H1 (cell line): Measurements from ENCODE around the gene HTATSF1. TPM values are rescaled to one million over a fixed set of nuclear protein-coding genes. Genes with fewer than 3 reads are reported as not detected.

Source experiments
- BACH1 ChIP-seq: IDR thresholded peaks from 2 replicates; pipeline ENCODE4 v1.6.1; 2012; ENCODE audit warnings: low read length, improper control_type of control experiment
- CBX5 ChIP-seq: fragments of 300-800, 300-1000 bp; sonication (generic); IDR thresholded peaks from 2 replicates; pipeline ENCODE4 v1.7.1; 2016; ENCODE audit warnings: antibody characterized with exemption, low read length, low read depth
- CEBPB ChIP-seq: IDR thresholded peaks from 2 replicates; pipeline ENCODE4 v1.6.1; 2012; ENCODE audit warnings: low read depth, low read length
- CHD2 ChIP-seq: IDR thresholded peaks from 2 replicates; pipeline ENCODE4 v1.6.1; 2012; ENCODE audit warnings: low read length, improper control_type of control experiment
- CREB1 ChIP-seq: IDR thresholded peaks from 2 replicates; pipeline ENCODE4 v1.6.1; 2012; ENCODE audit warnings: inconsistent platforms
- EP300 ChIP-seq, 2 experiments: IDR thresholded peaks; 1 replicate in 1 of 2; 2 replicates in 1 of 2; pipeline ENCODE4 v1.6.1; 2011 to 2012; ENCODE audit warnings: low read depth in 2 of 2, low read length in 2 of 2, mild to moderate bottlenecking in 2 of 2, borderline replicate concordance in 1 of 2, inconsistent platforms in 1 of 2, moderate library complexity in 1 of 2
- HDAC6 ChIP-seq: IDR thresholded peaks from one replicate; pipeline ENCODE4 v1.7.1; 2012; ENCODE audit warnings: low read depth, mild to moderate bottlenecking, inconsistent platforms, low read length, moderate library complexity
- KDM1A ChIP-seq: fragments of 200-600, 300-600 bp; sonication (generic); IDR thresholded peaks from 2 replicates; pipeline ENCODE4 v1.7.1; 2016; ENCODE audit warnings: mild to moderate bottlenecking, low read length, borderline replicate concordance
- KDM4A ChIP-seq: IDR thresholded peaks from one replicate; pipeline ENCODE4 v1.7.1; 2012; ENCODE audit warnings: low read depth, mild to moderate bottlenecking, moderate library complexity, low read length, inconsistent platforms; ENCODE audit not compliant: severe bottlenecking
- PHF8 ChIP-seq: fragments of 200-600 bp; sonication (generic); conservative IDR thresholded peaks from 2 replicates; pipeline ENCODE4 v1.7.1; 2012; ENCODE audit warnings: low read depth, mild to moderate bottlenecking, inconsistent platforms, low read length, moderate library complexity
- POLR2A ChIP-seq, 2 experiments: IDR thresholded peaks; 1 replicate in 1 of 2; 2 replicates in 1 of 2; pipeline ENCODE4 v1.6.1; 2011; ENCODE audit warnings: low read depth in 2 of 2, low read length in 2 of 2, mild to moderate bottlenecking in 2 of 2; ENCODE audit errors: control extremely low read depth in 1 of 2
- POU5F1 ChIP-seq: IDR thresholded peaks from 2 replicates; pipeline ENCODE4 v1.6.1; 2011; ENCODE audit warnings: low read depth, mild to moderate bottlenecking, low read length, moderate library complexity
- RBBP5 ChIP-seq: IDR thresholded peaks from 2 replicates; pipeline ENCODE4 v1.7.1; 2012; ENCODE audit warnings: low read depth, mild to moderate bottlenecking, inconsistent platforms, low read length, moderate library complexity, borderline replicate concordance
- RXRA ChIP-seq: IDR thresholded peaks from 2 replicates; pipeline ENCODE4 v1.6.1; 2011; ENCODE audit warnings: low read depth, mild to moderate bottlenecking, low read length, moderate library complexity; ENCODE audit not compliant: insufficient read depth
- SIN3A ChIP-seq, 2 experiments: IDR thresholded peaks in 1 of 2; conservative IDR thresholded peaks in 1 of 2; 2 replicates each; pipeline ENCODE4 v1.6.1; 2011 to 2012; ENCODE audit warnings: low read length in 2 of 2, improper control_type of control experiment in 1 of 2, low read depth in 1 of 2, mild to moderate bottlenecking in 1 of 2
- SP1 ChIP-seq: IDR thresholded peaks from 2 replicates; pipeline ENCODE4 v1.6.1; 2011; ENCODE audit warnings: low read depth, low read length
- SP2 ChIP-seq: IDR thresholded peaks from 2 replicates; pipeline ENCODE4 v1.6.1; 2012; ENCODE audit warnings: mild to moderate bottlenecking, low read length, inconsistent platforms
- SRF ChIP-seq: IDR thresholded peaks from 2 replicates; pipeline ENCODE4 v1.6.1; 2011; ENCODE audit warnings: mild to moderate bottlenecking, low read depth, low read length, moderate library complexity
- TAF1 ChIP-seq: IDR thresholded peaks from 2 replicates; pipeline ENCODE4 v1.6.1; 2011; ENCODE audit warnings: mild to moderate bottlenecking, low read depth, low read length
- TAF7 ChIP-seq: optimal IDR thresholded peaks from 2 replicates; pipeline ENCODE3; 2011; ENCODE audit warnings: low read depth, mild to moderate bottlenecking, inconsistent platforms, low read length, moderate library complexity, borderline replicate concordance
- TBP ChIP-seq: IDR thresholded peaks from 2 replicates; pipeline ENCODE4 v1.6.1; 2011; ENCODE audit warnings: low read depth, low read length, improper control_type of control experiment
- TCF12 ChIP-seq: IDR thresholded peaks from 2 replicates; pipeline ENCODE4 v1.6.1; 2011; ENCODE audit warnings: low read depth, mild to moderate bottlenecking, low read length
- YY1 ChIP-seq: IDR thresholded peaks from 2 replicates; pipeline ENCODE4 v1.6.1; 2011; ENCODE audit warnings: low read depth, mild to moderate bottlenecking, low read length
- polyA plus RNA-seq, 7 experiments: library from polyadenylated mRNA; depleted of rRNA in 3 of 7; stranded (reverse) in 5 of 7; unstranded in 2 of 7; fragments of >200 nt in 5 of 7; fragments of 200-250 nt in 2 of 7; gene quantifications; 1 replicate in 5 of 7; 2 replicates in 1 of 7; 4 replicates in 1 of 7; pipeline versions ENCODE4 v1.2.1 to v1.2.3, GENCODE V29; 2011 to 2013; ENCODE audit warnings: missing spikeins in 2 of 7, mixed read lengths in 2 of 7
- total RNA-seq: library from RNA; stranded (reverse); fragmentation: NEBNext Ultra II Directional; extraction: Animal tissue kit (Norgen Biotek cat#: 25700); gene quantifications from 2 replicates; pipeline ENCODE4 v1.2.1, GENCODE V29; 2021
- TF ChIP-seq, protein P1 (sequence below): IDR thresholded peaks from 2 replicates; pipeline ENCODE4 v1.6.1; 2012; ENCODE audit warnings: low read length, inconsistent platforms

HTATSF1 gene
- total and polyA plus RNA-seq, 2 of the 8 experiments (the other 6 are each of a cell fraction or from before 2014, with no cell fraction given) = 1.2 to 49.3 TPM

DNA sequence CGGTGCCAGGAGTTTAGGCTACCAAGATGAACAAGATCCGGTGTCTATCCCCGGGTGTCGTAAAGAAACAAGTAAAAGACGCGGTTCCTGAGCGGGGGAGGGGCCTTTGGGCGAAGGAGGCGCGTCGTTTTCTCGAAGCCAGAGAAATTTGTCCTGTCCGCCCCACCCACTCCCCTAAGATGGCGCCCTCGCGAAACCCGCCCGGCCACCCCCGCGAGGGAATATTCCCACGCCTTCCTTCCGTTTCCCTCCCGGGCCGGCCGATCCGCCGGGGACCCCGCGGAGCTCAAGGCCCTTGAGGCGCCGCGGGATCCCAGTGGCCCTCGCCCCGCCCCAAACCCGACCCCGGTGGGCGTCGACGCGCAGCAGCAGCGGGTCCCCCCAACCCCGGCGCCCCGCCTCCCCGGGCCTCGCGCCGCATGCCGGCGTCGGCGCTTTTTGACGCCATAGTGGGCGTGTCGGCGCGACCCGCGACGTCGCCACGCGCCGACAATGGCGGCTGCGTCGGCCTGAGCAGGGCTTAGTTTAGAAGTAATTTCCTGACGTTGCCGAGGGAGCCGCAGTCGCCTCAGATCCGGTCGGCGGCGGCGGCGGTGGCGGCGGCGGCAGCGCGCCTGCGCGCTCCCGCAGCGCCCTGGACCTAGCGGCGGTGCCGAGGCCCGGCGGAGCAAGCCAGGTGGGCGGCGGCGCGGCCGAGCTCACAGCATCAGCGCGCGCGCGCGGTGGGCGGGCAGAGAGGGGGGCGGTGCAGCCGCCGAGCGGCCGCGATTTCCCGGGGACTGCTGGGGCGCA, 432 bp upstream of the HTATSF1 start (continued):
- TF ChIP-seq YY1 (peak; percentile 80), HDAC6 (no peak), EP300 (IDR thresholded peaks at IDR 0.05; ENCODE audit: borderline replicate concordance in 1 of 2, low read depth in 2 of 2, low read length in 2 of 2) (no peak), TCF12 (no peak), BACH1 (no peak), KDM1A (no peak), CREB1 (peak; percentile 94), POU5F1 (no peak), CHD2 (no peak), TAF7 (no peak), SP2 (no peak), RXRA (no peak), SIN3A (conservative IDR thresholded peaks at IDR 0.05 in 1 of 2, IDR thresholded peaks at IDR 0.05 in 1 of 2; ENCODE audit: low read depth in 1 of 2, low read length in 2 of 2) (no peak), SP1 (no peak), CEBPB (no peak), RBBP5 (no peak), TBP (no peak), CBX5 (no peak), SRF (no peak), KDM4A (no peak), TAF1 (peak; percentile 63; the same call in 1 of the 2 replicates), POLR2A (IDR thresholded peaks at IDR 0.05; ENCODE audit: control extremely low read depth in 1 of 2, low read depth in 2 of 2, low read length in 2 of 2) (peak in 1 of 2 experiments; percentile 54), PHF8 (peak; percentile 82)
- TF ChIP-seq, protein P1, sequence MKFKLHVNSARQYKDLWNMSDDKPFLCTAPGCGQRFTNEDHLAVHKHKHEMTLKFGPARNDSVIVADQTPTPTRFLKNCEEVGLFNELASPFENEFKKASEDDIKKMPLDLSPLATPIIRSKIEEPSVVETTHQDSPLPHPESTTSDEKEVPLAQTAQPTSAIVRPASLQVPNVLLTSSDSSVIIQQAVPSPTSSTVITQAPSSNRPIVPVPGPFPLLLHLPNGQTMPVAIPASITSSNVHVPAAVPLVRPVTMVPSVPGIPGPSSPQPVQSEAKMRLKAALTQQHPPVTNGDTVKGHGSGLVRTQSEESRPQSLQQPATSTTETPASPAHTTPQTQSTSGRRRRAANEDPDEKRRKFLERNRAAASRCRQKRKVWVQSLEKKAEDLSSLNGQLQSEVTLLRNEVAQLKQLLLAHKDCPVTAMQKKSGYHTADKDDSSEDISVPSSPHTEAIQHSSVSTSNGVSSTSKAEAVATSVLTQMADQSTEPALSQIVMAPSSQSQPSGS = no peak
